Hepatic stellate cell (primary cell): ENCODE data around the gene CHFR.
"Not testable (repeated sequence)": the region's sequence is repeated elsewhere in the genome, so short reads cannot be mapped to it uniquely, and the experiment has no call there.

Experiments
- DNase-seq: peaks from one replicate; pipeline ENCODE4 v3.0.0; 2011; ENCODE audit warnings: low spot score

The CHFR gene

DNA sequence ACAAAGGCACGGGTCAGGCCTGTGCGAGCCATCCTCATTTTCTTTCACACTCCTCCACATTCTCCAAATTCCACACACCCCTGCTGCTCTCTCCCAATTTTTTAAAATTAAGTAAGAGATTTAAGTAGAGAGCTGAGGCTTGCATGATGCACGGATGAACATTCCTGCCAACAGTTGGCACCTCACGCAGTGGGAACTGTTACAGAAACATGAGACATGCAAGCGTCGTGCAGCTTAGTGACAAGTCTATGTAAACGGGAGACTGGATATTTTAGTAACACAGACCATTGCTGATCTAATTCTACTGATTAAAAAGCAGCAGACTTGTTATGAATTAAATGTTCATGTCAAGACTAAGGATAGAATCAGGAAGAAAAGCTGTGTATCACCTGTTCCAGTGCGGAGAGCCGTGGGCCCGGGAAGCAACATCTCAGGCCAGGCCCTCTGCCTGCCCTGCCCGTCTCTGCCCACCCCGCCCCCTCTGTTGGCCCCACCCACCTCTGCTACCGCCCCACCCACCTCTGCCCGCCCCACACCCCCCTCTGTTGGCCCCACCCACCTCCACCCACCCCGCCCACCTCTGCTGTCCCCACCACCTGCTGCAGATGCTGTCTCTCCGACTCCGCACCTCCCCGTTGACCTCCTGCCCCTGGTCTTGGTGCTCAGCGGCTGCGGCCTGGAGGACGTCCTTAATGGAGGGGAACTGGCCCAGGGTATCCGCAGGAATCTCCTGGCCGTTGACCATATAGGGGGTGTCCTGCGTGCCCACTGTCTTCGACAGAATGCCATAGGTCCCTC, 79.9 kb downstream of the CHFR start:
- no peak for DNase-seq

DNA sequence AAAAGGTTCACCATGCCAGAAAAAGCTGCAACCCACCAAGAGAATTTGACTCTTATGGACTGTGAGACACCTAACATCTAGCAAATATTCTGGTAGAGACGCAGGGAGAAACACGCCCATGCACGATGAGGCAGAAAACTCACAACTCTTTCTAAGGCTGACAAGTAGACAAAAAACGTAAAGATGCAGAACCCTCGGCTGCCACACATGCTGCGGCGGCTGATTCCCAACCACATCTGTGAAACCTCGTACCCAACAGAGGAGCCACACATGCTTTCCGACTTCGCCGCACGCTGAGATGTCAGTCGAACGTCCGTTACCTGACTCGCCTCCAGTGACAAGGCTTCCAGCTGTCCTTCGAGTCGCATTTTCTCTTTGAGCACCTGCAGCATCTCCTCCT, 80.5 kb downstream of the CHFR start:
- no peak for DNase-seq

- no peak for DNase-seq
Measured at GRCh38 chr12:132804426-132804861, 83.0 kb downstream of the CHFR start.

DNA sequence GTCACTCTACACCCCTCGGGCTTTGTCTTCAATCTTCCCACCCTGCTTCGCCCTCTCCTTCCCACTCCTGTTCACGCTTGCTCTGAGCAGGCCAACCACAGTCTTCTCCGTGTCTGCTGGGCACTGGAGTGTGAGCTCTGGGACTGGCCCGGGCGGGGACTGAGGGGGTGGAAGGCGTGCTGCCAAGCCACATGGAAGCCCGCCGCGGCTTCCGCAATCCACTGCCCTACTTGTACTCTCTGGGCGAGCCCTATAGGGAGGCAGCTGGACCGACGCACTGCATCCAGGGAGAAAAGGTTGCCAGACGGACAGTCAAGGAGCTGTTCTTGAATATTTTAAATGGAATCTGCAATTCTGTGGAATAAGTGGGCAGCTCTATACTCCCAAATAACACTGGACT, 83.5 kb downstream of the CHFR start:
- DNase-seq = no peak

DNA sequence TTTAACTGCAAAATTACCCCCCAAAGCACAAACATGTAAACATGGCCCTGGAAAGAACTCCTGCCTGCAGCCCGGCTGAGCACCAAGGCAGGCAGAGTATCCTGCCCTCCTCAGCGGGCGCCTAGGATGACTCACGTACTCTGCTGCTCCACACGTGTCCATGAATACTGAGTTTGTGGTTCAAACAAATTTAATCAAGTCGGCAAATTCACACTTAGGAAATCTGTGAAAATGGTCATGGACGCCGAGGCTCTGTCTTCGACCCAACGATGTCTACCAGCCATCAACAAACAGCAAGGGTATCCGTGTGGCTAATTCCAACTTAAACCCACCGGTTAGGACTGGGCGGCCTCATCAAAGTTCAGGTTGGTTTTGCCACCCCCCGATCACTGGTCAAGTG, 84.3 kb downstream of the CHFR start:
- no peak for DNase-seq

DNA sequence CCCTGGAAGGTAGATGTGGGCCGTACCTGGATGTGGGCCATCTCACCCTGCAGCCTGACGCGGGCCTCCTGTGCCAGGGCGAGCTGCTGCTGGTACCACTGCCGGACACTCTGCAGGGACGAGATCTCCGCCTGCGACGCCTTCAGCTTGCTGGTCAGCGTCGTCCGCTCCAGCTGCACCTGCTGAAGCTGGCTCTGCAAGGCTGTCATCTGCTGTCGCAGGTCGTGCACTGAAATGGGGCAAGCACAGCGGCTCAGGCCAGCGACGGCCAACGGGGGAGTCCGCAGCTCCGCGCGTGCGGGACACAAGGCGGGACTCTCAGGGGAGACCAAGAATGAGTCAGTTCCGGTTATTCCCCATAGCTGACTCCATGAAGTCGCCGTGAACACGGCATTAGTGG, 85.7 kb downstream of the CHFR start:
- DNase-seq = no peak

DNA sequence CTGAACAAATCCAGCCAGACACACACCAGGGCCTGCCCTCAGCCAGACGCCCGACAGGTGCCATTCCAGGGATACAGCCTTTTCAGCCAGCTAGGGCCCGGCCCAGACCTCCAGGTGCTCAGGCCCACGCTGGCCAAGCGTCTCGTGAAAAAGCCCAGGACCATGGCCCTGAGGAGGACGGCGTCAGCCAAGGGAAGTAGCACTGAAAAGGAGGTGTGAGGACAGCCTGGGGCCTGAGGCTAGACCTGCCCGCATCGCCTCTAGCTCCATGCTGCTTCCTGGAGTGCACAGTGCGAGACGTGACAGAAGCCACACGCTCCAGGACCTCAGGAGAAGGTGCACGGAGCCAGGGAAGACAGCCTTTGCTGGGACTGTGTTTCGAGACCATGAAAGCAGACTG, 88.6 kb downstream of the CHFR start:
- DNase-seq = no peak

DNA sequence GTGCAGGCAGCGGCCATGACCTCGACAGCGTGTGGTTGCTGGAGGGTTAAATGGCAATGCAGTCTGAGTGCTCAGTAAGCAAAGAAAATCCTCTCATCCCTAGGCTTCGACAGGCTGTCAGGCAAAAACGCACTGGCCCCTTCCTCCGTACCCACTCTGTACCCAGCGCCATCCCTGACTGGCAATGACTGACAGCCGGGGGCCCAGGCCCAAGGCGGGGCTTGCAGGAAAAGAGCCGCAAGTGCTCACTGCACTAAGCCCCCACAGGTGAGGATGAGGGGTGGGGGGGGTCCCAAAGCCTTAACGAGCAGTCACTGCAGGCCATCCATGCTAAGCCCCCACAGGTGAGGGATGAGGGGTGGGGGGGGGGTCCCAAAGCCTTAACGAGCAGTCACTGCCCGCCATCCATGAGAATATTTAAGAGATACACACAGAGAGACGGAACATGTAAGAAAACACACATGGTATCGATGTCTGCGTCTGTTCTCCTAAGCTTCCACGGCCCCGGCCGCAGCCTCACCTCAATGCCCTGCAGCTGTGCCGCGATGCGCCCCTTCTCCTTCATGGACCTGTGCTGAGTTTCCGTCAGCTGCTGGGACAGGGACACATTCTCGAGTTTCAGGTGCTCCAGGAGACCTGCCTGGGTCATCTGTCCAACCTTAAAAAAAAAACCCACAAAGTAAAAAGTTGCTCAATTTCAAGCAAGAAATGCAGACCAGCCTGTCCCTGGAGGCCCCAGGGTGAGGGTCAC, 89.4 kb downstream of the CHFR start:
- no peak for DNase-seq

DNA sequence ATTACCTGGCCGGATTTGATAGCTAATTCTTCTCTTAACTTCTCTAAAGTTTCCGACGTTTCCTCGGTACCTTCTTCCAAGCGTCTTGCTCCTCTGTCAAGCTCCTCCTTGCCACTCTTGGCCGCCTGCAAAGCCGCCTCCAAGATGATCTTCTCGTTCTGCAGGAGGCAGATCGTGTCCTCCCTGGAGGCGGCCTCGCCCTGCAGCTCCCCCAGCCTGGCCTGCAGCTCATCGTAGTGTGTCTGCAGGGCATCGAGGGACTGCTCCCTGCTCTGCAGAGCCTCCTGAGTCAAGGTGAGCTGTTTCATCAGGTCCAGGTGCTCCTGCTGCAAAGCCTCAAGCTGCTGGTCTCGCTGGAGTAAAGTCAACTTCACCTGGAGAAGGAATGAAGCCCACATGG, 91.6 kb downstream of the CHFR start:
- DNase-seq = no peak

- not testable (repeated sequence) for DNase-seq
Measured at GRCh38 chr12:132791940-132792339, 95.5 kb downstream of the CHFR start.

DNA sequence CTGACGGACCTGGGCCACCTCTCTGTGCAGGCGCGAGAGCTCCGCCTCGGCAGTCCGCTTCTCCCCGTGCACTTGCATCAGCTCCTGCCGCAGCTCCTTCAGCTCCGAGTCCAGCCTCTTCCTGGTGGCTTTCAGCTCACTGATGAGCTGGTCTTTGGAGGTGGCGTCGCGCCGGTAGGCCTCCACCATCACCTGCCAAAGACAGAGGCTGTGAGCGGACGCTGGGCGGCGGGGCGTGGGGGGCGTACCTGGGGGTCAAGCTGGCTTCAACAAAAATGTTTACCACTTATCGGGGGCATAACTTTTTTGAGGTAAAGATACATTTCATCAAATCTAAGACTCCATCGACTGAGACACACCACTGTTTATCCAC, 98.3 kb downstream of the CHFR start:
- DNase-seq = no peak

DNA sequence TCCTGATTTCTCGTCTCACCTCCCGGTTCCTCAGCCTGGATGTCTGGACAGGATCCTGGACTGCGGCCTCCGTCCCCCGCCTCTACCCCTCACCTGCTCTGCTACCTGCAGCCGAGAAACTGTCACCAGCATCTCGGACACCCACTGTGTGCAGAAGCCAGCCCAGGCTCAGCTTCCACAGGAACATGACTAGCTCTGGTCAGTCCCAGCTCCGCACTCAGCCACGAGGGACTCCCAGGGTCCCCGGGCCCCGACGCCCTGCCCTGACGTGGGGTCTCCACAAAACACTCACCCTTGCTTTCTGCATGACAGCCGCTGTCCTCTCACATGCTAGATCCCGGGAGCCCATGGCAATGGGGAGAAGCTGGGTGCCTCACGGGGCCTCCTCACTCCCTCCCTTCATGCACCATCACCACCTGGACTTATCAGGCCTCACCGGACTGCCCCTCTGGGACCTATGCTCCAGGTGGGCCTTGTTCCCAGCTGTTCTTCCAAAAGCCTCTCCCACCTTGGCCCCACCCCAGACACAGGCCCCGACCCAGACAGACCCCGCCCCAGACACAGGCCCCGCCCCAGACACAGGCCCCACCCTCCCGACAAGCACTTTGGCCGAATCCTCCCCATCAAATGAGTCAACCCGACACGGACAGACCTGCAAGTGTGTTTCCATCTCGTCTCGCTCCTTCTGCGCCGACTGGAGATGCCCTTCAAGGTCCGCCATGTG, 98.9 kb downstream of the CHFR start:
- peak; percentile 45 for DNase-seq

- no peak for DNase-seq
Measured at GRCh38 chr12:132787877-132788276, 99.5 kb downstream of the CHFR start.

- no peak for DNase-seq
Measured at GRCh38 chr12:132786192-132786591, 101.2 kb downstream of the CHFR start.

- no peak for DNase-seq
Measured at GRCh38 chr12:132784580-132784979, 102.8 kb downstream of the CHFR start.

- DNase-seq = no peak
Measured at GRCh38 chr12:132783917-132784531, 103.4 kb downstream of the CHFR start.
